Fibroblast of villous mesenchyme (primary cell): Measurements from ENCODE around the gene HSPA8. TPM values are rescaled to one million over a fixed set of nuclear protein-coding genes. Genes with fewer than 3 reads are reported as not detected.
"Not testable (repeated sequence)": the region's sequence is repeated elsewhere in the genome, so short reads cannot be mapped to it uniquely, and the experiment has no call there.

Experiments
- DNase-seq: peaks from one replicate; pipeline ENCODE4 v3.0.0-alpha.2; 2010; ENCODE audit warnings: low read depth
- H3K4me3 ChIP-seq: 2 replicates; pipeline ENCODE4 v1.5.1; 2011; ENCODE audit warnings: low read depth, mild to moderate bottlenecking, low read length
- CTCF ChIP-seq: IDR thresholded peaks from 2 replicates; pipeline ENCODE4 v1.5.1; 2012; ENCODE audit warnings: low read depth, mild to moderate bottlenecking, low read length; ENCODE audit not compliant: insufficient read depth
- total RNA-seq: library from RNA; depleted of rRNA; stranded (reverse); fragments of >200 nt; gene quantifications from 2 replicates; pipeline ENCODE4 v1.2.3, GENCODE V29; 2012

HSPA8 gene
- total RNA-seq, 1 donor: 2,555 TPM

DNA sequence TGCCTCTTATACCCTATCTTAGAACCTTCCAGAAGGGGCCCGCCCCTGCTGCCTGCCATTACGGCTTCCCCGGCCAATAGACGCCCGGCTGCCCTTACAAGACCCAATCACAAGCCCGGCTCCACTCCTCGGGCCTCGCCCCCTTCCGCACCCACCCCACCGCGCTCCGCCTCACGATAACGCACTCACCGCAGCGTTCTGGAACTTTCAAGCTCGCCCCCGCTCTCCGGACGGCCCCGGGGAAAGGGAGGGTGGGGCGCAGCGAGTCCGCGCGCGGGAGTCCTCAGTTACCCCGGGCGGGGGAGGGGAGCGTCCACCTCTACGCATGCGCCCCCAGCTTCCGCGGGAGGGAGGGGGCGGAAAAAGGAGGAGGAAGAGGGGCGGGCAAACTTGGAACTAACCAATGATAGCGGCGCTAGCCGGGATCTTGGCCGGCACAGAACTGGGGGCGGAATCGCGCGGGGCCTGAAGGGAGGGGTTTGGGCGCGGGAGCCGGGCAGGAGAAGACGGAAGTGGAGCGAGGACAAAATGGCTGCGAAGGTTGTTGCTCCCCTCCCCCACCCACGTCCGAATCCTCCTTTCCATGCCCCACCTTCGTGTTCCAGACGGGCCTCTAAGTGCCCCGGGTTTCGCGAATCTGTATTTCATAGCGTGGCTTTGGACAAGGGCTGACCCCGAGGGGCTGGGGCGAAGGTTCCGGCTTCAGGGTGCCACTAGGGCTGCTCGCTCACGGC lies 389 bp upstream of the HSPA8 start:
- peak overlapping the region; percentile 100 for H3K4me3 ChIP-seq
- TF ChIP-seq CTCF: peak; percentile 8
- peak; percentile 100 for DNase-seq

- no peak for TF ChIP-seq CTCF
- peak overlapping the region; percentile 100 for H3K4me3 ChIP-seq
- DNase-seq: peak; percentile 28
Observed at GRCh38 chr11:123060277-123061000, 1.5 kb downstream of the HSPA8 start.

DNA sequence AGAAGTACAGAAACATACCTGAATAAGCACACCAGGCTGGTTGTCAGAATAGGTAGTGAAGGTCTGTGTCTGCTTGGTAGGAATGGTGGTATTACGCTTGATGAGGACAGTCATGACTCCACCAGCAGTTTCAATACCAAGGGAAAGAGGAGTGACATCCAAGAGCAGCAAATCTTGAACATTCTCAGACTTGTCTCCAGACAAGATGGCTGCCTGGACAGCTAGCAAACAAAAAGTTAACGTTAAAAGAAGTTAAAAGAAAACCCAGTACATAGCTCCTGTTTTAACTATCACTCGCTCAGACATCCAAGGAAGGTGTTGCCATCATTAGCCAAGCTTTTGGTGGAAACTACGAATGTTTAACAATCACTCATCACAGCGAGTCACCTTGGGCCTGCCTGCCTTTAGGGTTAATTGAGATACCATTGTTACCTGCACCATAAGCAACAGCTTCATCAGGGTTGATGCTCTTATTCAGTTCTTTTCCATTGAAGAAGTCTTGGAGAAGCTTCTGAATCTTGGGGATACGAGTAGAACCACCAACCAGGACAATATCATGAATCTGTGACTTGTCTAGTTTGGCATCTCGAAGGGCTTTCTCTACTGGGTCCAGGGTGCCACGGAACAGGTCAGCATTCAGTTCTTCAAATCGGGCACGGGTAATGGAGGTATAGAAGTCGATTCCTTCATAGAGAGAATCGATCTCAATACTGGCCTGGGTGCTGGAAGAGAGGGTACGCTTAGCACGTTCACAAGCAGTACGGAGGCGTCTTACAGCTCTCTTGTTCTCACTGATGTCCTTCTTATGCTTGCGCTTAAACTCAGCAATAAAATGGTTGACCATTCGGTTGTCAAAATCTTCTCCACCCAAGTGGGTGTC lies 2.7 kb downstream of the HSPA8 start:
- DNase-seq: not testable (repeated sequence)

DNA sequence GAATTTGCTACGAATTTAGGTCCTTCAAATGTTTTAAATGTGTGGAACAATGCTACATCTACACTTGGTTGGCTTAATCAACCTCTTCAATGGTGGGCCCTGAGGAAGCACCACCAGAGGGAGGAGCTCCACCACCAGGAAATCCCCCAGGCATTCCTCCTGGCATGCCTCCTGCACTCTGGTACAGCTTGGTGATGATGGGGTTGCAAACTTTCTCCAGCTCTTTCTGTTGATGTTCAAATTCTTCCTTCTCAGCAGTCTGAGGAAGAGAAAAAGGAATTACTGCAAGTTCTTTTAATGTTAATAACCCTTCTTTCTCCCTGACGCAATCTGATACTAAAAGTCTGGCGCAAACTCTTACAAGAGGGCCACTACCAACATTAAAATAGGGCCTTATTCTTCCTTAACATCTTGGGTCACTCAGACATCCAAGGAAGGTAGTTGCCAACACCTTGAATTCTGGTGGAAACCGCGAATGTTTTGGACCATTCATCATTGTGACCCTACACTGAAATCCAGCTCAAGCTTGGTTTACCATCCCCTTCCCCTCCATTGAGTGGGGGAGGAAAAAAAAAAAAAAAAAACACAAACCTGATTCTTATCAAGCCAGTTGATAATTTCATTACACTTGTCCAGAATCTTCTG lies 4.2 kb downstream of the HSPA8 start:
- DNase-seq: no peak
- TF ChIP-seq CTCF: no peak
- no peak overlapping the region for H3K4me3 ChIP-seq

More for the DNA sequence above, 2.7 kb downstream of the HSPA8 start:
- peak overlapping the region; percentile 100 for H3K4me3 ChIP-seq

DNA sequence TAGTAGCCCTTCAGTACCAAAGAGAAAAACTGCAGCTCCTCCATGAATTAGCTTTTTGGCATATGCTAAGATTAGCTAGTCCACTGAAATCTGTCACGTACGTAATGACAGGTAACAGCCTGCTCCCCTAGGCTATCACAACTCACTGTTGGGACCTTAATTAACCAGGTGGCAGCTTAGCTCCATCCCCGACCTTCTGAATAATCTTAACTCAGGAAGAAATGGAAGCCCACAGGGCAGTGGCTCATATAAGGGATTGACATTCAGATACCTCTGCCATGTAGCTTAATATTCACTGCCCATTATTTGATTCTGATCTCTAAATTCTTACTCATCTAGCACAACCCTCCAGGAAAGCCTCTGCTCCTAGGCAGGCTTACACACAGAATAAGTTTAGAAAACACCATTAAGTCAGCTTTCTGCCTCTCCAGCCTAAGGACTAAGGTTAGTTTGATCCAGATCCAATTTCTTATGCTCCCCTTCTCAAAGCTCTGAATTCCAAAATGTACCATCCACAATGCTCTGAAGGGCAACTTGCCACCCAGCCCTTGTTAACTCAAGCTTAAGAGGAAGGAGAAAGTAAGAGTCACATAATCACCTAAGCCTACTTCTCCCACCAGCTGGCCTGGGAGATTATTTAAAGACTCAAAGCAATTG lies 5.0 kb downstream of the HSPA8 start:
- DNase-seq: no peak
- no peak overlapping the region for H3K4me3 ChIP-seq

More for the DNA sequence above, 5.0 kb downstream of the HSPA8 start:
- no peak for TF ChIP-seq CTCF
